GM13976 (cell line): ENCODE results near the gene PRXL2A.
"Not testable (repeated sequence)": the region's sequence is repeated elsewhere in the genome, so short reads cannot be mapped to it uniquely, and the experiment has no call there.

Experiments
- DNase-seq: peaks from one replicate; pipeline ENCODE4 v3.0.0; 2012; ENCODE audit warnings: low spot score
- in situ Hi-C: fragments of 300-500 bp; cut with MboI; formaldehyde crosslinking; loops from one replicate; pipeline ENCODE4 v1.12.0; 2022; ENCODE audit warnings: low sequenced_read_pairs, mixed read lengths, inconsistent platforms; ENCODE audit not compliant: unreplicated experiment
- TF ChIP-seq, protein P1 (sequence below): IDR thresholded peaks from 2 replicates; pipeline ENCODE4 v1.5.1; 2012; ENCODE audit warnings: borderline replicate concordance, mild to moderate bottlenecking; ENCODE audit not compliant: insufficient read depth; ENCODE audit errors: extremely low read depth, missing control alignments, control extremely low read depth

The PRXL2A gene

DNA sequence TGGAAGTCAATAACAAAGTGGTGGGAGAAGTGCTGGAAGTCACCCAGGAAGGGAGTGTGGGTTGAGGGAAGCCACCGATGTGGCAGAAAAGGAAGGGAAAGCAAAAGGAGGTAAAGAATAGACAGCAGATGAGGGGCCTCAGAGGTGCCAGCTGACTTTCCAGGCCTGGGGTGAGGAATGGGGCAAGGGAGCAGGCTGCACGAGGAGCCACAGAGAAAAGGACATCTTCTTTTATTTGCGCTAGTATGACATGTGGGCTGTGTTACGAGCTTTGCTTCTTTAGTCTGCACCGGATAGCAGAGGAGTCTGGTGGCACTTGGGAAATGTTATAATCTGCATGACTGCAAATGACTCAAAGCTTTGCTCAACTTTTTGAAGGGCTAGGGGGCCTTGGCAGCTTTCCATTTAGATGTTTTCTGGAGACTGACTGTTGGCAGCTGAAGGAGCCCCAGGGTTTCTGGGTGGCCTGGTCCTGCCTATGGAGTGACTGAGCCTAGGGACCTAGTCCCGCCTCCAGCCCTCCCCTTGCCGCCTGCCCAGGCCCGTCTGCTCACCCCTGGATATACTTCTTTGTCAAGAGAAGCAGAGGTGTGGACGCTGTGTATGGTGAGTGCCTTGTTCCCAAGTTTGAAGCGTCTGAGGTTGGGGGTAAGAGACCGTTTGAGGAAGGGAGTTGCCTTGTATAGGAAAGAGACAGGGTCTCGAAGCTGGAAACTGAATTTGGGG is 5.1 kb downstream of the PRXL2A start:
- DNase-seq, result no peak
- in situ Hi-C loops, result no loop called here
- TF ChIP-seq, protein P1, sequence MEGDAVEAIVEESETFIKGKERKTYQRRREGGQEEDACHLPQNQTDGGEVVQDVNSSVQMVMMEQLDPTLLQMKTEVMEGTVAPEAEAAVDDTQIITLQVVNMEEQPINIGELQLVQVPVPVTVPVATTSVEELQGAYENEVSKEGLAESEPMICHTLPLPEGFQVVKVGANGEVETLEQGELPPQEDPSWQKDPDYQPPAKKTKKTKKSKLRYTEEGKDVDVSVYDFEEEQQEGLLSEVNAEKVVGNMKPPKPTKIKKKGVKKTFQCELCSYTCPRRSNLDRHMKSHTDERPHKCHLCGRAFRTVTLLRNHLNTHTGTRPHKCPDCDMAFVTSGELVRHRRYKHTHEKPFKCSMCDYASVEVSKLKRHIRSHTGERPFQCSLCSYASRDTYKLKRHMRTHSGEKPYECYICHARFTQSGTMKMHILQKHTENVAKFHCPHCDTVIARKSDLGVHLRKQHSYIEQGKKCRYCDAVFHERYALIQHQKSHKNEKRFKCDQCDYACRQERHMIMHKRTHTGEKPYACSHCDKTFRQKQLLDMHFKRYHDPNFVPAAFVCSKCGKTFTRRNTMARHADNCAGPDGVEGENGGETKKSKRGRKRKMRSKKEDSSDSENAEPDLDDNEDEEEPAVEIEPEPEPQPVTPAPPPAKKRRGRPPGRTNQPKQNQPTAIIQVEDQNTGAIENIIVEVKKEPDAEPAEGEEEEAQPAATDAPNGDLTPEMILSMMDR, result no peak

DNA sequence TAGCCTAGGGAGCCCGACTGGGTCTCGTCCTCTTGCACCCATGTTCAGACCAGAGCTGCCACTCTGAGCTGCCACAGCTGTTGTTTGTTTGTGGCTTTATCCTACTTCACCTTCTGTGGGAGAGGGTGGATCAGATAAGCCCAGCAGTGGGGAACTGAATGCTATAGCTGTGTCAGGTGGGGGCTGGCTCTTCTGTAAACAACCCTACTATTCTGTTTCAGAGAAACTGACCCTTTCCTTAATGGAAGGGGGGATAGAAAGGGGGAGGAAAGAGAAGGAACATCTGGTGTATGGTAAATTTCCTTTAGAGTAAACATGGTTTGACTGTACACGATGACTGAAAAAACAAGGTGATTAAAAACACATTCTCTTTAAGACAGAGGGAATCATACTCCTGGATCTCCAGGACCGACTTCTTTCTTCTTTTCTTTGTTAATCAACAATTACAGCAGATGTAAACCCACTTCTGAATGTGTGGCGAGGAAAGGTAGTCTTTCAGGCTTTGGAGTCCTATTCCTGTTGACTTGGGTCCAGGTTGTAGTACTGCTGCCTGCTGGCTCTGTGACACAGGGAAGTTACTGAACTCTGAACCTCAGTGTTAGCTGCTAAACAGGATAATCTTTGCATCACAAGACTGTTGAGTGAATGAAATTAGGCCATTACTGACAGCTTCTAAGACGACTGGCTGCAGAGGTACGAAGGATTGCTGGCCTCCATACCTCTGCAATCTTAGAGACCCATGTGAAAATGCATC is 6.0 kb downstream of the PRXL2A start:
- in situ Hi-C loops, result no loop called here
- no peak for DNase-seq
- TF ChIP-seq, protein P1, result no peak

DNA sequence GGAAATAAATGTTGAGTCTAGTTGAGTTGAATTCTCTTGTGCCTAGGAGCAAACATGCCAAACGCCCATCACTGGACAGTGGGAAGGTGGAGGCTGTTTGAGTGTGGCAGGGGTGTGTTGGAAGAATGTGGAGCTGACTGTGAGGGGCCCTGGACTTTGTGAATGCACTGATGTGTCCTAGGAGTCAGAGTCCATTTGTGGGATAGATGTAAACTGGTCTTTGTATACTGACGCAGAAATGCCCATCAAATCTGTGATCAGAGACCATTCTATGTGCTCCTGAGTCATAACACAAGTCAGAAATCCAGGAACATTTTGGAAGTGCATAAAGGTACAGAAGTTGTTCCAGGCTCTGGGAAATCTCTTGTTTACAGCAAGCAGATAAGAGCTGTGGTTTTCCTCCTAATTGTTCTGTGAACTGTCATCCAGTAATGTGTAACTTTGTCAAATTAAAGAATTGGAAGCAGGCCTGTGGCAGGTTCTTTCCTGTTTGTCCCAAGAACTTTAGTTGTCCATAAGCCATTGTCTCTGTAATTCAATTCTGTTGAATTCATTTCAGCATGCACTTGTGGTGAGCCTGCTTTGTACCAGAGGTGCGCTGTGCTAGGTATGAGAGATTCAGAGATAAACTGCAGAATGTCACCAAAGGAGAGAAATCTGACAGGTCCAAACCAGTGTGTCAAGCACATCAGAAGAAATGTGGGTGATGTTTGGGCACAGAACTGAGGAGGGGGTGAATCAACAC is 7.6 kb downstream of the PRXL2A start:
- in situ Hi-C loops, result no loop called here
- TF ChIP-seq, protein P1, result no peak
- no peak for DNase-seq

DNA sequence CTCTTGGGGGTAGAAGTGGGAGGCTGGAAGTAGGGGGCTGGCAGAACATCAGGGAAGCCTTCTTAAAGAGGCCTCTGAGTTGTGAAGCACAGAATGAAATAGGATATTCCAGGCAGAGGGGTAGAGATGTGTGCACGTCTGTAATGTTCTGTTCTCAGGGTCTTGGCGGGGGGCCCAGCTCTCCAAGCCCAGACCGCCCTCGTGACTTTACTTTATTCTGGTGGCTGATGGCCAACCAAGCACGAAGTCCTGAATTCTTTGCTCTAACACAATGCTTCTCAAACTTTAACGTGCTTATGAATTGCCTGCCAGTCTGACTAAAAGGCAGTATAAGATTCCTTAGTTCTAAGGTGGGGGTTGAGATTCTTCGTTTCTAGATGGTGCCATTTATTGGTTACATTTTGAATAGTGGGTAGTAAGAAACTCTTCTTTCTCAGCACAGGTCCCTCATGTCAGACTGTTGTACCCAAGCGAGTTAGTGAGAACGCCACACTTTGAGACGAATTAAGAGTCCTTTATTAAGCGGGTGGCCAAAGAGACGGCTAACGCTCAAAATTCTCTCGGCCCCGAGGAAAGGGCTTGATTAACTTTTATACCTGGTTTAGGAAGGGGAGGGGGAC is 8.2 kb downstream of the PRXL2A start:
- DNase-seq, result no peak
- in situ Hi-C loops, result no loop called here
- TF ChIP-seq, protein P1, result no peak

DNA sequence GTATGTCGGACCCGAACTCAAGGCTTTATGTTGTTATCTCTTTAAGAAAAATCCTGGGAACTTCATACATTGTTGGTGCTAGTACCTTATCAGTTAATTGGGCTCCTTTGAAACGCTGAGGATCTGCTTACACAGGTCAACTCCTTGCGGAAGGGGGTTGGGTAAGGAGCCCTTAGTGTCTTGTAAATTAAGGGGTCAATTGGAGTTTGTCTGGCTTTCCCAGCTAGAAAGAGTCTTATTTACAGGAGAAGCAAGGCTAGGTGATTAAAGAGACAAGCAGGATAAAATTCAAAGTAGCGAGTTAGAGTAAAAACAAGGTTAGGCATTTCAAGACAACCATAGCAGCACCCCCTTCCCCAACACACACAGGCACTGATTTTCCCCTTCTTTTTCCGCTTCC is 8.9 kb downstream of the PRXL2A start:
- DNase-seq, in situ Hi-C loops: not testable (repeated sequence)

DNA sequence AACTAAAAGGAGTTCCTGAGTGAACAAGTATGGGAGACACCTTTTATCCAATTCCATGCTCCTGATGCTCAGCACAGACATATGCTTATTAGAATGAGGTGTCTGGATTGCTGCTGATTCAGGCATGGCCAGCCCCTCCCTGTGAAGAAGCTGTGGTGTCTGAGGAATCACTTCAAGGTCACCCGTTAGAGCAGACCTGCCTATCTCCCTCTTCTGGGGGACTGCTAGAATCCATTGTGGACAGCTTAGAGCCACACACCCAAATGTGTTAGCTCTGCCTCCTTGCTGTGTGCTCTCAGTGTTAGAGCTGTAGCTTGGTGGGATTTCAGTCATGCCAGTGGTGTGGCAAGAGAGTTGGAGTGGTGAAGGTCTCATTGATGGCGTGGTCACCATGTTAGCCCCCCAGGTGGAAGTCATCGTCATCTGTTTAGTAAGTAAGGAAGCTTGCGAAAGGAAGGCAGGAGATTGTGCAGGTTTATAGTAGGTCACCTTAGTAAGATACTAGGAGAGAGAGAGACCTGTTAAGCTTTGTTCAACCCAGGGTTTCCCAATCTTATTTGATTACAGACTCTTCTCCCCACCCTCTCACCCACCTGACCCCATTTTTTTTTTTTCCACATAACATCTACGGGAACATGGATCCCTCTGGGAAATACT is 12.8 kb downstream of the PRXL2A start:
- no peak for DNase-seq
- in situ Hi-C loops, result no loop called here
- TF ChIP-seq, protein P1, result no peak
